GM19467 (cell line): ENCODE data around the gene KLF7.

Experiments
- ATAC-seq: cut with Tn5 transposase; IDR thresholded peaks from one replicate; pipeline ENCODE4 v1.9.1; 2021; ENCODE audit warnings: mild to moderate bottlenecking, moderate library complexity; ENCODE audit not compliant: unreplicated experiment

KLF7 gene

GRCh38 chr2:207097278-207097677 is 68.5 kb downstream of the KLF7 start:
- ATAC-seq = no peak

GRCh38 chr2:207095963-207096362 is 69.8 kb downstream of the KLF7 start:
- ATAC-seq = no peak

GRCh38 chr2:207093234-207093633 is 72.5 kb downstream of the KLF7 start:
- no peak for ATAC-seq

- ATAC-seq = no peak
Measured at GRCh38 chr2:207092818-207093217, 72.9 kb downstream of the KLF7 start.

- ATAC-seq = no peak
Measured at GRCh38 chr2:207091928-207092327, 73.8 kb downstream of the KLF7 start.

- no peak for ATAC-seq
Measured at GRCh38 chr2:207091176-207091575, 74.6 kb downstream of the KLF7 start.

DNA sequence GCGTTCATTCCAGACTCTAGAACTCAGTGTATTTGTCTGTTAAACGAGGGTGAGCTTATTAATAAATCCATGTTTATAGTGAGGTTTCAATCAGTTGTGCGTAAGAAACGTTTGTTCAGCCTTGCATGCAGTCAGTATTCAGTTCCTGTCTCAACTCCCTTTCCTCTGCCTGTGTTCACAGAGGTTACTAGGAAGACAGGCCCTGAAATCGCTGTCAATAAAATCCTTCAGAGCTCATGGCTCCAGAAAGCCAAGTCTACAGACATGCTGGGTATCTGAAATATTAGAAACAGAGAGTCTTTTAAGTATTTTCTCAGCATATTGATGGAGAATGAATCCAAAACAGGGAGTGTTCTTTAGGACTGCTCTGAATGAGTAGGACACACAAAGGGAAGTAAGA is 75.4 kb downstream of the KLF7 start:
- ATAC-seq = no peak

GRCh38 chr2:207088839-207089238 is 76.9 kb downstream of the KLF7 start:
- ATAC-seq = no peak

DNA sequence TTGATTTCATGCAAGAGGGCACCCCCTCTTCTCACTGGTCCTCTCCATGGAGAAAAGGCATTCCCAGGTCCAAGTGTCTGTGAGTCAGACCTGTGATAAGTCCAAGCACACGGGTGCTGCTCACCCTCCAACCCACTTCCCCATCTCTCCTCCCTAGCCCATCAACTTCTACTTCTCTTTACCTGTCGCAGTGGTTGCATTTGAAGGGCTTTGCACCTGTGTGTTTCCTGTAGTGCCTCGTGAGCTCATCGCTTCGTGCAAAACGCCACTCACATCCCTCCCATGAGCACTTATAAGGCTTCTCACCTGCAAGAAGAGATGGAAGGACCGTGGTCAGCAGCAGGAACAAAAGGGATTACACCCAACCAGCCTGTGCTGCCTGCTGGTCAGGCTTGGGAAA is 77.5 kb downstream of the KLF7 start:
- no peak for ATAC-seq

- no peak for ATAC-seq
Measured at GRCh38 chr2:207087046-207087902, 78.5 kb downstream of the KLF7 start.

GRCh38 chr2:207086136-207086535 is 79.6 kb downstream of the KLF7 start:
- ATAC-seq = no peak

DNA sequence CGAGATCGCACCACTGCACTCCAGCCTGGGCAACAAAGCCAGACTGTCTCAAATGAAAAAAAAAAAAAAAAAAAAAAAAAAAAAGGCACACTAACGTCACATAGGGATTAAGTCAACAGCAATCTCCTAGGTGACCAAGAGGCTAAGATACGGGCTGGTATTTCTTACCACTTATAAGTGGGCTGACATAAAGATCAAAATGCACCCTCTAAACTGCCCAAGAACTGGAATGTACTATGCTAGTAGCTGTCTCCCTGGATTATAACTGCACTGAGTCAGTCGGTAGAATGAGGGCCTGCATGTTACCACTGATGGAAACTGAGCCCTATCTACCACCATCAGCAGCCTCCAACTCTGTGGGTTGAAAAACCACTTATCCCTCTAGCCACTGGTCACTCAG is 80.6 kb downstream of the KLF7 start:
- ATAC-seq = no peak

DNA sequence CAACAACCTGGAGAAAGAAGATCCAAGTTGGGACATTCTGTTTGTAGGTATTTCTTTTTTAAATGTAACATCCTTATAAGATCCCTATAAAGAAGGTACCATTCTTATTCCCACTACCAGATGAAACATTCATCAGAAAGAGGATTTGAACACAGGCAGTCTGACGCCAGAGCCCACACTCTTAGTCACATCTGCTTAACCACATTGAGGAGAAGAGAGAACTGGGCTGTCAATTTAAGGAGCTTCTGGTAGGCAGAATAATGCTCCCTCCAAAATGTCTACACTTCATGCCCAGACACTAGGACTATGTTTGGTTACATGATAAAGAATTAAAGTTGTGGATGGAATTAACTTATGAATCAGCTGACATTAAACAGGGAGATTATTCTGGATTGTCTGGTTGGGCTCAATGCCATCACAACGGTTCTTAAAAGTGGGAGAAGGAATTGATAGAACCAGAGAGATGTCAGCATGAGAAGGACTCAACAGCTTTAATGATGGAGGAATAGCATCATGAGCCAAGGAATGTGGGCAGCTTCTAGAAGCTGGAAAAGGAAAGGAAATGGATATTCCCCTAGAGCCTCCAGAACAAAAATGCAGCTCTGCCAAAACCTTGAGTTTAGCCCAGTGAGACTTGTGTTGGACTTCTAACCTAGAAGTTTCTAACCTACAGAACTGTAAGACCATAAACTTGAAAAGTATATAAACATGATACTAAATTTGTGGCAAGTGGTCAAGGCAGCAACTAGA is 82.2 kb downstream of the KLF7 start:
- no peak for ATAC-seq

- ATAC-seq = no peak
Measured at GRCh38 chr2:207082619-207083018, 83.1 kb downstream of the KLF7 start.

- ATAC-seq = no peak
Measured at GRCh38 chr2:207078186-207078798, 87.5 kb downstream of the KLF7 start.

- no peak for ATAC-seq
Measured at GRCh38 chr2:207077266-207077665, 88.5 kb downstream of the KLF7 start.

- no peak for ATAC-seq
Measured at GRCh38 chr2:207075456-207075855, 90.3 kb downstream of the KLF7 start.

- ATAC-seq = no peak
Measured at GRCh38 chr2:207073801-207074678, 91.7 kb downstream of the KLF7 start.

GRCh38 chr2:207073412-207073800 is 92.3 kb downstream of the KLF7 start:
- no peak for ATAC-seq

DNA sequence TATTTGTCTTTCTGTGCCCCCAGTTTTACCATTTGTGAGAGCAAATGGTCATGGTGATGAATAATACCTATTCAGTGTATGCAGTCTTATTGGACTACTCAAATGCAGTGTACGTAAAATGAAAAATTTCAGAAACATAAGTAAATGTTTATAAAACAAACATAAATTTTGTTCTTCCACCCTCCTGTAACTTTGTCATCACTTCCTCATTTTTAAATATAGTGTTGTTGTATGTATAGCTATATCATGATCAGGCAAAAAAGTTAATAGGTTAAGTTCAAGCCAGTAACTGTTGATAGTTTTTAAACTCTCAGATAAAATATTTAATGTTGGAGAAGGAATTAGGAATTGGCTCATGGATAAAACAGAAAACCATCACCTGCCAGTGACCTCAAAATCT is 93.2 kb downstream of the KLF7 start:
- no peak for ATAC-seq

DNA sequence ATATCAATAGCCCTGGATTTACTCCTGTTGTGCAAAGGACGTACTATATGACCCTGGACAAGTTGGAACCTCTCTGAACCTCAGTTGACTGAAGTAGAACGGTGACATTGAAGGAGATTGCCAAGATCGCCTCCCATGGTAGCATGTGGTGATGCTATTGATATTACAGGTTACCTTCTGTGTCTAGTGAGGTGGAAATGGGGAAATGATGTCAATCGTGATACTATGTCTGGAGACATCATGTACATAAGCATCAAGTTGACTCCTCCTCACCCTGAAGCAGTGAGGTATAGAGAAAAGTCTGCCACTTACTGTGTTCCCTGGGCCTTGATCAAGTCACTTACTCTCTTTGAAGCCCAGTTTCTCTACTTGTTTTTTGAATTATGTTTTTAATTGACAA is 93.9 kb downstream of the KLF7 start:
- ATAC-seq = no peak
